OCI-LY7 (cell line): Measurements from ENCODE around the gene ZNF45. TPM values are rescaled to one million over a fixed set of nuclear protein-coding genes. Genes with fewer than 3 reads are reported as not detected.

ENCODE experiments used
- BruUV-seq: library from RNA; stranded (reverse); fragments of 400-500 nt; replicated peaks from 2 replicates; lab custom pipeline; 2021; lab: Mats Ljungman, UMichigan
- CTCF ChIA-PET: fragments of 300-600 bp; sonication (Branson Sonifier 250); formaldehyde crosslinking; loops from one replicate; lab custom pipeline; 2022; ENCODE audit warnings: antibody characterized with exemption; ENCODE audit not compliant: unreplicated experiment; lab: Charles Lee
- POLR2A ChIA-PET: fragments of 300-600 bp; sonication (Branson Sonifier 250); formaldehyde crosslinking; loops from one replicate; lab custom pipeline; 2022; ENCODE audit warnings: antibody characterized with exemption; lab: Charles Lee
- DNase-seq: peaks from one replicate; pipeline ENCODE4 v3.0.0-alpha.2; 2015; ENCODE audit warnings: low spot score
- H2AFZ ChIP-seq: fragments of 200-600 bp; sonication (generic), shearing (Covaris generic); 2 replicates; pipeline ENCODE4 v1.6.1; 2014; ENCODE audit warnings: mild to moderate bottlenecking, antibody characterized with exemption, low read length, moderate library complexity
- H3K27ac ChIP-seq: fragments of 200-600 bp; sonication (generic); 2 replicates; pipeline ENCODE4 v1.5.1; 2014; ENCODE audit warnings: mixed run types, low read depth, mild to moderate bottlenecking, moderate library complexity, low read length, inconsistent platforms; ENCODE audit not compliant: poor library complexity, severe bottlenecking
- H3K36me3 ChIP-seq: fragments of 200-600 bp; sonication (generic); 2 replicates; pipeline ENCODE4 v1.6.1; 2014; ENCODE audit warnings: mild to moderate bottlenecking, antibody characterized with exemption, low read length, moderate library complexity, mixed read lengths; ENCODE audit not compliant: insufficient read depth
- H3K4me1 ChIP-seq: fragments of 200-600 bp; sonication (generic); 2 replicates; pipeline ENCODE4 v1.5.1; 2014; ENCODE audit warnings: mild to moderate bottlenecking, low read length; ENCODE audit not compliant: insufficient read depth, poor library complexity, severe bottlenecking
- H3K4me2 ChIP-seq: fragments of 200-600 bp; sonication (generic); 2 replicates; pipeline ENCODE4 v1.6.1; 2014; ENCODE audit warnings: mild to moderate bottlenecking, low read length
- H3K4me3 ChIP-seq: fragments of 200-600 bp; sonication (generic); 2 replicates; pipeline ENCODE4 v1.5.1; 2014; ENCODE audit warnings: mild to moderate bottlenecking, low read depth, low read length; ENCODE audit not compliant: poor library complexity, severe bottlenecking
- H3K79me2 ChIP-seq: fragments of 200-600 bp; sonication (generic); 2 replicates; pipeline ENCODE4 v1.6.1; 2016; ENCODE audit warnings: low read depth, mild to moderate bottlenecking, low read length, moderate library complexity, mixed read lengths; ENCODE audit not compliant: insufficient read depth
- H3K9me2 ChIP-seq: fragments of 200-600 bp; sonication (generic); 2 replicates; pipeline ENCODE4 v1.6.1; 2016; ENCODE audit warnings: mild to moderate bottlenecking, low read length, mixed read lengths; ENCODE audit not compliant: insufficient read depth
- H3K9me3 ChIP-seq: fragments of 200-600 bp; sonication (generic); 2 replicates; pipeline ENCODE4 v1.6.1; 2014; ENCODE audit warnings: mild to moderate bottlenecking, mixed run types, low read length, mixed read lengths
- H4K20me1 ChIP-seq: fragments of 200-600 bp; sonication (generic); 2 replicates; pipeline ENCODE4 v1.6.1; 2014; ENCODE audit warnings: mild to moderate bottlenecking, antibody characterized with exemption, low read length, moderate library complexity, mixed read lengths; ENCODE audit not compliant: insufficient read depth
- EZH2phosphoT487 ChIP-seq: fragments of 200-600 bp; sonication (generic); IDR thresholded peaks from 2 replicates; pipeline ENCODE4 v1.6.1; 2018; ENCODE audit warnings: low read depth, borderline replicate concordance, mild to moderate bottlenecking, mixed run types, antibody characterized with exemption, low read length, moderate library complexity, mixed read lengths
- intact Hi-C: fragments of 100-400 bp; cut with micrococcal nuclease; formaldehyde crosslinking; loops from one replicate; pipeline ENCODE4 v1.10.0; 2022; ENCODE audit not compliant: unreplicated experiment
- total RNA-seq, 2 experiments: library from RNA; depleted of rRNA in 1 of 2; stranded (reverse); fragments of >200 nt in 1 of 2; shearing (Covaris generic) in 1 of 2; gene quantifications; 2 replicates each; pipeline ENCODE4 v1.2.3, GENCODE V29; 2014 to 2022
- TF ChIP-seq, protein P1 (sequence below): fragments of 200-600 bp; sonication (generic); conservative IDR thresholded peaks from 2 replicates; pipeline ENCODE4 v1.5.1; 2014; ENCODE audit warnings: mild to moderate bottlenecking, antibody characterized with exemption, low read length, moderate library complexity, mixed read lengths

Gene ZNF45
- total RNA-seq, 2 experiments from 2014 or later: 9.7 to 15.3 TPM

DNA sequence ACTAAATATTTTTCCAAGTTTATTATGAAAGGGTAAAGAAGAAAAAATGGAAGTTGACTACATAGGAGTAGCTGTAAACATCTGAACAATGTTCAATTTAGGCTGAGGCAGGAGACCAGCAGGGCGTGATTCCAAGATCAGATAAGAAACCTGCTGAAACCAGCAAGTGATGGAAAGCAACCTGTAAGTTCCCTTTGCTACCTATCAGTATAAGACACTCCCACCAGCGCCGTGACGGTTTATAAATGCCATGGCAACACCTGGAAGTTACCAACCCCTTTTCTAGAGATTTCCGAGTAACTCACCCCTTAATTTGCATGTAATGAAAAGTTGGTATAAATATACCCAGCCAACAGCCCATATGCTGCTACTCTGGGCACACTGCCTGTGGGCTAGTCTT, 1.1 kb upstream of the ZNF45 start:
- Histone ChIP-seq H3K79me2 (peaks cover 7% of the 10 kb centered on the region; the same call in 1 of the 2 replicates), H3K4me3 (peak overlapping the region; percentile 90), H3K9me2 (no peaks in the 10 kb centered on the region), H3K9me3 (peaks cover 17% of the 10 kb centered on the region; the same call in 1 of the 2 replicates), H2AFZ (peak overlapping the region; percentile 93), H4K20me1 (no peaks in the 10 kb centered on the region), H3K36me3 (peaks cover 21% of the 10 kb centered on the region), H3K4me1 (peaks cover 15% of the 10 kb centered on the region), H3K27ac (no peak overlapping the region), H3K4me2 (peak overlapping the region; percentile 86; the same call in 1 of the 2 replicates)
- TF ChIP-seq EZH2phosphoT487: no peak
- TF ChIP-seq, protein P1, sequence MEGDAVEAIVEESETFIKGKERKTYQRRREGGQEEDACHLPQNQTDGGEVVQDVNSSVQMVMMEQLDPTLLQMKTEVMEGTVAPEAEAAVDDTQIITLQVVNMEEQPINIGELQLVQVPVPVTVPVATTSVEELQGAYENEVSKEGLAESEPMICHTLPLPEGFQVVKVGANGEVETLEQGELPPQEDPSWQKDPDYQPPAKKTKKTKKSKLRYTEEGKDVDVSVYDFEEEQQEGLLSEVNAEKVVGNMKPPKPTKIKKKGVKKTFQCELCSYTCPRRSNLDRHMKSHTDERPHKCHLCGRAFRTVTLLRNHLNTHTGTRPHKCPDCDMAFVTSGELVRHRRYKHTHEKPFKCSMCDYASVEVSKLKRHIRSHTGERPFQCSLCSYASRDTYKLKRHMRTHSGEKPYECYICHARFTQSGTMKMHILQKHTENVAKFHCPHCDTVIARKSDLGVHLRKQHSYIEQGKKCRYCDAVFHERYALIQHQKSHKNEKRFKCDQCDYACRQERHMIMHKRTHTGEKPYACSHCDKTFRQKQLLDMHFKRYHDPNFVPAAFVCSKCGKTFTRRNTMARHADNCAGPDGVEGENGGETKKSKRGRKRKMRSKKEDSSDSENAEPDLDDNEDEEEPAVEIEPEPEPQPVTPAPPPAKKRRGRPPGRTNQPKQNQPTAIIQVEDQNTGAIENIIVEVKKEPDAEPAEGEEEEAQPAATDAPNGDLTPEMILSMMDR: no peak
- intact Hi-C loops: no loop called here
- no peak for DNase-seq
- ChIA-PET POLR2A (interaction anchor here (0.6 to 1.3 kb wide), 2 partner anchors 22 to 277 kb away, joined by 3 to 4 read pairs; no protein-coding TSS in a partner anchor), CTCF (no interaction called here)
- no TSS peak for BruUV-seq

DNA sequence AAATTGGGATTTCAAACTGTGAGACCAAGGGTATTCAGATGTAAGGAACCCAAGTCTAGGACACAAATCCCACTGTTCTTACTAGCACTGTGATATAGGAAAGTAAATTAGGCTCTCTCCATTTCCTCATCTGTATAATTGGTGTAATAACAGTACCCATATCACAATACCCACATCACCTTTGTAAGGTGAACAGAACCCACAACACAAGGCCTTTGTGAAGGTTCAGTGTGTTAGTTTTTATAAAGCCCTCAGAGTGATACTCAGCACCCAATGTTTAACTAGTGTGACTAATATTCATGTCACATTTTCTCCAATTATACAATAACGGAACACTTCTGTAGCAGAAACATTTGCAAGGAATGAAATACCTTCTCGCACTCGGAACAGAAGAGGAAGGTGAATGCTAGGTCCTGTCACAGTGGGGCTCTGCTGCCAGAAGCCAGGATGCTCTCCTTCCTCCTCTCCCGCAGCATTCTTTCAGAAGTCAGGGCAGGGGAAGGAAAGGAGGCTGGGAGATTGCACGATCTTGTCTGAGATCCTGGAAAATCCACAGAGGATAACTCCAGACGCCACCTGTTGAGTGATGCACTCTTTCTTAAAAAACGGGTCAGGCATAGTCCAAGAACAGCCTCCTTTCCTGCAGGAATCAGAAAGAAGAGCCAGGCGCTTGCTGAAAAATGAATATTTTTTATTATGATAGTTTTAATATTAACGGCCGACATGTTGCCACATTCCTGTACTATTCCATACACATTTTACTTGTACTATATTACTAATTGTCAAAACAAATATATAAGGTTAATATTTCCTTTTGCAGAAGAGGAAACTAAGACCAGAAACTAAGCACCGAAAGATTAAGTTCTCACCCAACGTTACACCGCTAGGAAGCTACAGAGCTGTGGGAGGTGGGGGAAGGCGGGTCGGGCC, 762 bp downstream of the ZNF45 start:
- ChIA-PET POLR2A (interaction anchor here (1.3 kb wide), 2 partner anchors 17 to 24 kb away, joined by 3 to 4 read pairs; partner anchors contain the start of gene ZNF221), CTCF (no interaction called here)
- BruUV-seq: TSS peak; percentile 73
- H3K27ac ChIP-seq: no peak overlapping the region
- no peaks in the 10 kb centered on the region for H4K20me1 ChIP-seq
- DNase-seq: no peak
- peak overlapping the region; percentile 93 for H2AFZ ChIP-seq
- peaks cover 13% of the 10 kb centered on the region; the same call in 1 of the 2 replicates for H3K9me3 ChIP-seq
- peaks cover 7% of the 10 kb centered on the region; the same call in 1 of the 2 replicates for H3K79me2 ChIP-seq
- H3K4me3 ChIP-seq: peak overlapping the region; percentile 90
- H3K9me2 ChIP-seq: no peaks in the 10 kb centered on the region
- peaks cover 40% of the 10 kb centered on the region for H3K36me3 ChIP-seq
- peak overlapping the region; percentile 86 for H3K4me2 ChIP-seq
- peaks cover 15% of the 10 kb centered on the region for H3K4me1 ChIP-seq
- TF ChIP-seq, protein P1: peak; percentile 17; the same call in 1 of the 2 replicates
- TF ChIP-seq EZH2phosphoT487: no peak
- intact Hi-C loops: no loop called here
